PC-3 (cell line): ENCODE measurements around the gene SRRM2.

Experiments used
- EZH2 ChIP-seq: fragments of 300-600 bp; sonication (generic); IDR thresholded peaks from one replicate; pipeline ENCODE4 v1.6.1; 2017; ENCODE audit warnings: antibody characterized with exemption, mild to moderate bottlenecking, low read length; ENCODE audit not compliant: unreplicated experiment
- TF ChIP-seq, protein P1 (sequence below): fragments of 300-600 bp; sonication (generic); conservative IDR thresholded peaks from 2 replicates; pipeline ENCODE4 v1.5.1; 2017; ENCODE audit warnings: antibody characterized with exemption, low read depth, mild to moderate bottlenecking, low read length

DNA sequence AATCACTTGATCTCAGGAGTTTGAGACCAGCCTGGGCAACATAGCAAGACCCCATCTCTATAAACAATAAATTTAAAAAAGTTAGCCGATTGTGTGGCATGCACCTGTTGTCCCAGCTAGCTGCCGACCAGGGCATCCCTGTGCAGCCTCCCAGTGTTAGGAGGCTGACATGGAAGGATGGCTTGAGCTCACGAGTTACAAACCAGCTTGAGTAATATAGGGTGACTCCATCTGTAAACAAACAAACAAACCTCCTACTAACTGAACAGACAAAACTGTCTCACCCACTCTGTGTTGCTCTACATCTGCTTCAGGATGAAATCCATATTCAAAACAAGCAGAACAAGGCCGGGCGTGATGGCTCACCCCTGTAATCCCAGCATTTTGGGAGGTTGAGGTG is 25.5 kb upstream of the SRRM2 start:
- TF ChIP-seq, protein P1, sequence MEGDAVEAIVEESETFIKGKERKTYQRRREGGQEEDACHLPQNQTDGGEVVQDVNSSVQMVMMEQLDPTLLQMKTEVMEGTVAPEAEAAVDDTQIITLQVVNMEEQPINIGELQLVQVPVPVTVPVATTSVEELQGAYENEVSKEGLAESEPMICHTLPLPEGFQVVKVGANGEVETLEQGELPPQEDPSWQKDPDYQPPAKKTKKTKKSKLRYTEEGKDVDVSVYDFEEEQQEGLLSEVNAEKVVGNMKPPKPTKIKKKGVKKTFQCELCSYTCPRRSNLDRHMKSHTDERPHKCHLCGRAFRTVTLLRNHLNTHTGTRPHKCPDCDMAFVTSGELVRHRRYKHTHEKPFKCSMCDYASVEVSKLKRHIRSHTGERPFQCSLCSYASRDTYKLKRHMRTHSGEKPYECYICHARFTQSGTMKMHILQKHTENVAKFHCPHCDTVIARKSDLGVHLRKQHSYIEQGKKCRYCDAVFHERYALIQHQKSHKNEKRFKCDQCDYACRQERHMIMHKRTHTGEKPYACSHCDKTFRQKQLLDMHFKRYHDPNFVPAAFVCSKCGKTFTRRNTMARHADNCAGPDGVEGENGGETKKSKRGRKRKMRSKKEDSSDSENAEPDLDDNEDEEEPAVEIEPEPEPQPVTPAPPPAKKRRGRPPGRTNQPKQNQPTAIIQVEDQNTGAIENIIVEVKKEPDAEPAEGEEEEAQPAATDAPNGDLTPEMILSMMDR, result no peak
- no peak for TF ChIP-seq EZH2
